HEK293 (cell line): Measurements from ENCODE around the gene ACTN3.

Source experiments
- GLIS1 ChIP-seq: fragments of 450-650 bp; formaldehyde crosslinking; IDR thresholded peaks from 2 replicates; pipeline ENCODE4 v1.5.1; 2016; ENCODE audit warnings: missing biosample characterization, missing genetic modification characterization
- HOXD13 ChIP-seq: sonication (generic); formaldehyde crosslinking; IDR thresholded peaks from 2 replicates; pipeline ENCODE4 v1.8.0; 2022; ENCODE audit warnings: missing genetic modification reagents, borderline replicate concordance
- KLF7 ChIP-seq: fragments of 450-650 bp; formaldehyde crosslinking; IDR thresholded peaks from 2 replicates; pipeline ENCODE4 v1.5.1; 2016; ENCODE audit warnings: missing biosample characterization, missing genetic modification characterization, borderline replicate concordance
- MZF1 ChIP-seq: fragments of 450-650 bp; formaldehyde crosslinking; IDR thresholded peaks from 2 replicates; pipeline ENCODE4 v1.5.1; 2017; ENCODE audit warnings: missing biosample characterization, missing genetic modification characterization, borderline replicate concordance
- OSR2 ChIP-seq: fragments of 450-650 bp; formaldehyde crosslinking; IDR thresholded peaks from 2 replicates; pipeline ENCODE4 v1.5.1; 2016; ENCODE audit warnings: missing biosample characterization, missing genetic modification characterization
- PRDM1 ChIP-seq: fragments of 450-650 bp; formaldehyde crosslinking; IDR thresholded peaks from 2 replicates; pipeline ENCODE4; 2016; ENCODE audit warnings: missing biosample characterization, missing genetic modification characterization
- PRDM4 ChIP-seq: fragments of 450-650 bp; formaldehyde crosslinking; IDR thresholded peaks from 2 replicates; pipeline ENCODE4 v1.5.1; 2017; ENCODE audit warnings: missing biosample characterization, missing genetic modification characterization
- SETDB1 ChIP-seq: IDR thresholded peaks from one replicate; pipeline ENCODE4 v1.6.1; 2017; ENCODE audit warnings: mild to moderate bottlenecking, low read length, moderate library complexity, mixed read lengths; ENCODE audit not compliant: insufficient read length
- SP2 ChIP-seq: fragments of 450-650 bp; formaldehyde crosslinking; IDR thresholded peaks from 2 replicates; pipeline ENCODE4 v1.5.1; 2016; ENCODE audit warnings: missing biosample characterization, missing genetic modification characterization
- TSHZ1 ChIP-seq: fragments of 450-650 bp; formaldehyde crosslinking; IDR thresholded peaks from 2 replicates; pipeline ENCODE4 v1.5.1; 2016; ENCODE audit warnings: missing biosample characterization, missing genetic modification characterization, borderline replicate concordance
- ZBTB26 ChIP-seq: fragments of 450-650 bp; formaldehyde crosslinking; optimal IDR thresholded peaks from 2 replicates; pipeline ENCODE3; 2016; ENCODE audit warnings: missing biosample characterization, mild to moderate bottlenecking, missing genetic modification characterization
- ZBTB8A ChIP-seq: fragments of 450-650 bp; formaldehyde crosslinking; IDR thresholded peaks from 2 replicates; pipeline ENCODE4 v1.5.1; 2016; ENCODE audit warnings: missing biosample characterization, missing genetic modification characterization
- ZEB2 ChIP-seq: fragments of 450-650 bp; formaldehyde crosslinking; IDR thresholded peaks from 2 replicates; pipeline ENCODE4 v1.5.1; 2016; ENCODE audit warnings: missing biosample characterization, missing genetic modification characterization
- ZFP41 ChIP-seq: fragments of 450-650 bp; formaldehyde crosslinking; IDR thresholded peaks from 2 replicates; pipeline ENCODE4 v1.5.1; 2016; ENCODE audit warnings: missing biosample characterization, missing genetic modification characterization, borderline replicate concordance
- ZNF114 ChIP-seq: fragments of 450-650 bp; formaldehyde crosslinking; IDR thresholded peaks from 2 replicates; pipeline ENCODE4 v1.5.0; 2017; ENCODE audit warnings: missing biosample characterization, missing genetic modification characterization
- ZNF16 ChIP-seq: fragments of 450-650 bp; formaldehyde crosslinking; IDR thresholded peaks from 2 replicates; pipeline ENCODE4 v1.5.1; 2016; ENCODE audit warnings: low read depth, missing biosample characterization, missing genetic modification characterization
- ZNF18 ChIP-seq: fragments of 450-650 bp; formaldehyde crosslinking; IDR thresholded peaks from 2 replicates; pipeline ENCODE4 v1.5.1; 2016; ENCODE audit warnings: missing biosample characterization, missing genetic modification characterization
- ZNF184 ChIP-seq: fragments of 450-650 bp; IDR thresholded peaks from 2 replicates; pipeline ENCODE4 v1.5.1; 2018; ENCODE audit warnings: missing biosample characterization, mild to moderate bottlenecking, missing genetic modification characterization
- ZNF302 ChIP-seq: fragments of 450-650 bp; formaldehyde crosslinking; IDR thresholded peaks from 2 replicates; pipeline ENCODE4 v1.5.1; 2016; ENCODE audit warnings: missing biosample characterization, missing genetic modification characterization, low read depth
- ZNF394 ChIP-seq: fragments of 450-650 bp; formaldehyde crosslinking; IDR thresholded peaks from 2 replicates; pipeline ENCODE4 v1.5.1; 2016; ENCODE audit warnings: missing biosample characterization, missing genetic modification characterization, mild to moderate bottlenecking, moderate library complexity, borderline replicate concordance
- ZNF416 ChIP-seq: fragments of 450-650 bp; formaldehyde crosslinking; IDR thresholded peaks from 2 replicates; pipeline ENCODE4 v1.5.1; 2016; ENCODE audit warnings: missing biosample characterization, missing genetic modification characterization
- ZNF449 ChIP-seq: fragments of 450-650 bp; formaldehyde crosslinking; IDR thresholded peaks from 2 replicates; pipeline ENCODE4 v1.5.1; 2017; ENCODE audit warnings: missing biosample characterization, mild to moderate bottlenecking, missing genetic modification characterization, moderate library complexity
- ZNF521 ChIP-seq: fragments of 450-650 bp; formaldehyde crosslinking; IDR thresholded peaks from 2 replicates; pipeline ENCODE4 v1.5.1; 2017; ENCODE audit warnings: missing biosample characterization, mild to moderate bottlenecking, missing genetic modification characterization
- ZNF544 ChIP-seq: fragments of 450-650 bp; formaldehyde crosslinking; IDR thresholded peaks from 2 replicates; pipeline ENCODE4 v1.5.0; 2017; ENCODE audit warnings: missing biosample characterization, missing genetic modification characterization
- ZNF600 ChIP-seq: fragments of 450-650 bp; formaldehyde crosslinking; IDR thresholded peaks from 2 replicates; pipeline ENCODE4 v1.5.1; 2016; ENCODE audit warnings: missing biosample characterization, missing genetic modification characterization
- ZNF629 ChIP-seq: fragments of 450-650 bp; formaldehyde crosslinking; IDR thresholded peaks from 2 replicates; pipeline ENCODE4 v1.5.1; 2017; ENCODE audit warnings: missing biosample characterization, missing genetic modification characterization
- ZNF639 ChIP-seq: fragments of 450-650 bp; formaldehyde crosslinking; IDR thresholded peaks from 2 replicates; pipeline ENCODE4 v1.5.1; 2016; ENCODE audit warnings: missing biosample characterization, missing genetic modification characterization
- ZNF707 ChIP-seq: fragments of 450-650 bp; formaldehyde crosslinking; IDR thresholded peaks from 2 replicates; pipeline ENCODE4 v1.5.1; 2016; ENCODE audit warnings: missing biosample characterization, missing genetic modification characterization
- ZNF777 ChIP-seq: fragments of 450-650 bp; formaldehyde crosslinking; IDR thresholded peaks from 2 replicates; pipeline ENCODE4 v1.5.1; 2017; ENCODE audit warnings: missing biosample characterization, missing genetic modification characterization, borderline replicate concordance

Gene ACTN3

GRCh38 chr11:66545701-66546367 is 869 bp upstream of the ACTN3 start, which contains the start of gene ZDHHC24 (continued):
- 0 out of 2 replicates have a peak, but pooled peaks have one; percentile 14 for TF ChIP-seq ZEB2
- TF ChIP-seq HOXD13 (CRISPR knock-in tag) = no peak
- no peak for TF ChIP-seq ZNF16 (tag by site-specific recombination)
- 0 out of 2 replicates have a peak, but pooled peaks have one; percentile 10 for TF ChIP-seq ZNF777 (tag by site-specific recombination)
- TF ChIP-seq KLF7 = no peak
- no peak for TF ChIP-seq ZNF521 (tag by site-specific recombination)
- TF ChIP-seq OSR2 = no peak
- TF ChIP-seq ZNF639 (tag by site-specific recombination) = no peak
- TF ChIP-seq SP2 = peak; percentile 86
- TF ChIP-seq ZNF629 (tag by site-specific recombination) = no peak
- no peak for TF ChIP-seq ZNF394 (tag by site-specific recombination)
- TF ChIP-seq ZNF600 (tag by site-specific recombination) = peak; percentile 58; the same call in 1 of the 2 replicates
- TF ChIP-seq ZBTB8A = no peak; the same call in 1 of the 2 replicates
- TF ChIP-seq ZFP41 = no peak
- TF ChIP-seq TSHZ1 (tag by site-specific recombination) = no peak
- TF ChIP-seq GLIS1 (tag by site-specific recombination) = peak; percentile 50; the same call in 1 of the 2 replicates
- no peak for TF ChIP-seq ZNF114 (tag by site-specific recombination)
- peak; percentile 63 for TF ChIP-seq ZNF449
- no peak for TF ChIP-seq ZNF544
- TF ChIP-seq ZNF302 = no peak
- no peak for TF ChIP-seq SETDB1
- peak; percentile 69 for TF ChIP-seq ZBTB26 (tag by site-specific recombination)
- TF ChIP-seq ZNF416 (tag by site-specific recombination) = no peak
- TF ChIP-seq ZNF184 = 0 out of 2 replicates have a peak, but pooled peaks have one; percentile 59
- TF ChIP-seq PRDM1 = no peak
- TF ChIP-seq ZNF707 (tag by site-specific recombination) = no peak
- no peak for TF ChIP-seq ZNF18 (tag by site-specific recombination)
- no peak for TF ChIP-seq PRDM4
- TF ChIP-seq MZF1 (tag by site-specific recombination) = no peak; the same call in 1 of the 2 replicates
